HCT116 (cell line): ENCODE results near the gene NDUFS7.

Experiments used
- CEBPB ChIP-seq: IDR thresholded peaks from 2 replicates; pipeline ENCODE4 v1.6.1; 2012; ENCODE audit warnings: low read depth
- EGR1 ChIP-seq: IDR thresholded peaks from 2 replicates; pipeline ENCODE4 v1.6.1; 2012; ENCODE audit warnings: low read depth
- EZH2 ChIP-seq: fragments of 200-600 bp; sonication (generic); IDR thresholded peaks from 2 replicates; pipeline ENCODE4 v1.6.1; 2017; ENCODE audit warnings: antibody characterized with exemption, mixed run types
- EZH2phosphoT487 ChIP-seq: fragments of 200-600 bp; IDR thresholded peaks from 2 replicates; pipeline ENCODE4 v1.6.1; 2018; ENCODE audit warnings: antibody characterized with exemption, borderline replicate concordance
- POLR2A ChIP-seq: IDR thresholded peaks from 2 replicates; pipeline ENCODE4 v1.7.0; 2011; ENCODE audit warnings: borderline replicate concordance; ENCODE audit not compliant: insufficient read depth, insufficient read length; ENCODE audit errors: extremely low read depth
- POLR2AphosphoS5 ChIP-seq: IDR thresholded peaks from 2 replicates; pipeline ENCODE4 v1.6.1; 2011; ENCODE audit warnings: mild to moderate bottlenecking, low read depth, low read length, moderate library complexity
- RAD21 ChIP-seq: IDR thresholded peaks from 2 replicates; pipeline ENCODE4 v1.6.1; 2012; ENCODE audit warnings: low read depth, mild to moderate bottlenecking
- SIN3A ChIP-seq: IDR thresholded peaks from 2 replicates; pipeline ENCODE4 v1.6.1; 2012; ENCODE audit warnings: low read depth
- SRF ChIP-seq: IDR thresholded peaks from 2 replicates; pipeline ENCODE4 v1.6.1; 2012; ENCODE audit warnings: low read depth
- YY1 ChIP-seq: IDR thresholded peaks from 2 replicates; pipeline ENCODE4 v1.6.1; 2011; ENCODE audit warnings: low read length, low read depth, moderate library complexity, mild to moderate bottlenecking; ENCODE audit not compliant: insufficient replicate concordance; ENCODE audit errors: extremely low read depth
- ZNF274 ChIP-seq: fragments of 200-500 bp; sonication (Bioruptor generic); IDR thresholded peaks from 2 replicates; pipeline ENCODE4 v1.6.1; 2014; ENCODE audit warnings: mild to moderate bottlenecking, low read depth, low read length, inconsistent platforms
- TF ChIP-seq, protein P1 (sequence below), 3 experiments: fragments of 200-600 bp in 1 of 3; sonication (generic) in 1 of 3; IDR thresholded peaks in 2 of 3; conservative IDR thresholded peaks in 1 of 3; 2 replicates each; pipeline ENCODE4 v1.5.1; 2012 to 2017; ENCODE audit warnings: low read depth in 2 of 3, low read length in 2 of 3, antibody characterized with exemption in 1 of 3, borderline replicate concordance in 1 of 3, control low read depth in 1 of 3, mild to moderate bottlenecking in 1 of 3, mixed read lengths in 1 of 3, mixed run types in 1 of 3, moderate library complexity in 1 of 3; ENCODE audit not compliant: insufficient read depth in 1 of 3
- TF ChIP-seq, protein P2 (sequence below): IDR thresholded peaks from 2 replicates; pipeline ENCODE4 v1.6.1; 2012

DNA sequence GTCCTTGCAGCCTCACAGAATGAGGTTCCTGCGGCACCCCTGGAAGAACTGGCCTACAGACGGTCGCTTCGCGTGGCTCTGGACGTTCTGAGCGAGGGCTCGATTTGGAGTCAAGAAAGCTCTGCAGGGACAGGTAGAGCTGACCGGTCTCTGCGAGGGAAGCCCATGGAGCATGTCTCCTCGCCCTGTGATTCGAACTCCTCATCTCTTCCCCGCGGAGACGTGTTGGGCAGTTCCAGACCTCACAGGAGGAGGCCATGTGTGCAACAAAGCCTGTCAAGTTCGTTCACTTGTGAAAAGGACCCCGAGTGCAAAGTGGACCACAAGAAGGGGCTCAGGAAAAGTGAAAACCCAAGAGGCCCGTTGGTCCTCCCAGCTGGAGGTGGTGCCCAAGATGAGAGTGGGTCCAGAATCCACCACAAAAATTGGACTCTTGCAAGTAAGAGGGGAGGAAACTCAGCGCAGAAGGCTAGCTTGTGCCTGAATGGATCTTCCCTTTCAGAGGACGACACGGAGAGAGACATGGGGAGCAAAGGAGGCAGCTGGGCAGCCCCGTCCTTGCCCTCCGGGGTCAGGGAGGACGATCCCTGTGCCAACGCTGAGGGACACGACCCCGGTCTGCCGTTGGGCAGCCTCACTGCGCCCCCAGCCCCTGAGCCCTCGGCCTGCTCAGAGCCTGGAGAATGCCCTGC lies 23.4 kb upstream of the NDUFS7 start:
- TF ChIP-seq, protein P1, sequence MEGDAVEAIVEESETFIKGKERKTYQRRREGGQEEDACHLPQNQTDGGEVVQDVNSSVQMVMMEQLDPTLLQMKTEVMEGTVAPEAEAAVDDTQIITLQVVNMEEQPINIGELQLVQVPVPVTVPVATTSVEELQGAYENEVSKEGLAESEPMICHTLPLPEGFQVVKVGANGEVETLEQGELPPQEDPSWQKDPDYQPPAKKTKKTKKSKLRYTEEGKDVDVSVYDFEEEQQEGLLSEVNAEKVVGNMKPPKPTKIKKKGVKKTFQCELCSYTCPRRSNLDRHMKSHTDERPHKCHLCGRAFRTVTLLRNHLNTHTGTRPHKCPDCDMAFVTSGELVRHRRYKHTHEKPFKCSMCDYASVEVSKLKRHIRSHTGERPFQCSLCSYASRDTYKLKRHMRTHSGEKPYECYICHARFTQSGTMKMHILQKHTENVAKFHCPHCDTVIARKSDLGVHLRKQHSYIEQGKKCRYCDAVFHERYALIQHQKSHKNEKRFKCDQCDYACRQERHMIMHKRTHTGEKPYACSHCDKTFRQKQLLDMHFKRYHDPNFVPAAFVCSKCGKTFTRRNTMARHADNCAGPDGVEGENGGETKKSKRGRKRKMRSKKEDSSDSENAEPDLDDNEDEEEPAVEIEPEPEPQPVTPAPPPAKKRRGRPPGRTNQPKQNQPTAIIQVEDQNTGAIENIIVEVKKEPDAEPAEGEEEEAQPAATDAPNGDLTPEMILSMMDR (IDR thresholded peaks at IDR 0.05 in 2 of 3, conservative IDR thresholded peaks at IDR 0.05 in 1 of 3; ENCODE audit: borderline replicate concordance in 1 of 3, insufficient read depth in 1 of 3, low read depth in 2 of 3, low read length in 2 of 3) = no peak
- no peak for TF ChIP-seq EZH2phosphoT487
- TF ChIP-seq SRF = no peak
- TF ChIP-seq YY1 = no peak
- no peak for TF ChIP-seq RAD21
- TF ChIP-seq ZNF274 = no peak
- TF ChIP-seq CEBPB = no peak
- TF ChIP-seq POLR2A = no peak
- no peak for TF ChIP-seq EZH2
- TF ChIP-seq SIN3A = no peak
- TF ChIP-seq, protein P2, sequence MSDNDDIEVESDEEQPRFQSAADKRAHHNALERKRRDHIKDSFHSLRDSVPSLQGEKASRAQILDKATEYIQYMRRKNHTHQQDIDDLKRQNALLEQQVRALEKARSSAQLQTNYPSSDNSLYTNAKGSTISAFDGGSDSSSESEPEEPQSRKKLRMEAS = no peak
- TF ChIP-seq EGR1 = no peak
- no peak for TF ChIP-seq POLR2AphosphoS5
